ENCODE results near the gene TSPAN4. TPM values are rescaled to one million over a fixed set of nuclear protein-coding genes. Genes with fewer than 3 reads are reported as not detected.

Gene TSPAN4
- total RNA-seq, 6 experiments from 2014 or later: 193 to 267 (median 212) TPM

- H3K9me3 Mint-ChIP-seq: no peaks in the 10 kb centered on the region
- H3K4me1 Mint-ChIP-seq (ENCODE audit: low read depth): peaks cover 29% of the 10 kb centered on the region
- H3K27me3 Mint-ChIP-seq (ENCODE audit: insufficient read depth): peaks cover 26% of the 10 kb centered on the region
- no peak for TF ChIP-seq CTCF (IDR thresholded peaks at IDR 0.05)
- no peak overlapping the region for H3K27ac Mint-ChIP-seq
- DNase-seq: peak; percentile 47
- H3K4me3 Mint-ChIP-seq: peak overlapping the region; percentile 46
- H3K36me3 Mint-ChIP-seq (ENCODE audit: low read depth): peaks cover 8% of the 10 kb centered on the region
Observed at GRCh38 chr11:830295-831117, 12.1 kb upstream of the TSPAN4 start.

DNA sequence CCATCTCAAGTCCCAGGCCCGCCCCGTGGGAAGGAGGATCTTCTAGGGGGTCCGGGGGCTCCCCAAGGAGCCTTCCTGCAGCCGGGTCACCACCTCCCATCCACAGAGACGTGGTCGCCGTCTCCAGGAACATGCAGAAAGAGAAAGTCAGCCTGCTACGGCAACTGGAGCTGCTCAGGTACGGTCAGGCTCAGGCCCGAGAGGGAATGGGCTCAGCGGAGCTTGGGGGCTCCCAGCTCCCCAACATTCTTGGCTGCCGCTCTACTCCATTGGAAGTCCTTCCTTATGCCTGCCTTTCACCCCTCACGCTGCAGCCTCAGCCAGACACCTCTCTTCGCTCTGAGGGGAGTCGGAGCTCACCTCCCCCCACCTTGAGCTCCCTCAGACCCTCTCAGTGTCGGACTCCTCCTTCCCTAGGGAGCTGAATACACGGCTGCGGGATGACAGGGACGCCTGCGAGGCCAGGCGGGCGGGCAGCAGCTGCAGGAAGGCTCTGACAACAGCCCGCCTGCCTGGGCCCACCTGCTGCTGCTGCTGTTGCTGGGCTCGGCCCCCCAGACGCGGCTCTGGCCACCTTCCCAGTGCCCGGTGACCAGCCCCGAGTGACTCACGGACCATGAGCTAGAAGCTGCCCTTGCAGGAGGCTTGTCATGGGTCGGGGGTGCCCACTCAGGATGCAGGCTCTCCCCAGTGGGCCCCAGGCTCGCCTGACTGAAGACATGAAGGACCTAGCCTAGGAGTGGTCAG is 11.4 kb upstream of the TSPAN4 start:
- TF ChIP-seq CTCF (IDR thresholded peaks at IDR 0.05): no peak
- Mint-ChIP-seq H3K9me3 (no peaks in the 10 kb centered on the region), H3K27ac (peak overlapping the region; percentile 51), H3K4me1 (ENCODE audit: low read depth) (peaks cover 29% of the 10 kb centered on the region), H3K4me3 (peak overlapping the region; percentile 73), H3K27me3 (ENCODE audit: insufficient read depth) (peaks cover 26% of the 10 kb centered on the region), H3K36me3 (ENCODE audit: low read depth) (peaks cover 8% of the 10 kb centered on the region)
- no peak for DNase-seq

DNA sequence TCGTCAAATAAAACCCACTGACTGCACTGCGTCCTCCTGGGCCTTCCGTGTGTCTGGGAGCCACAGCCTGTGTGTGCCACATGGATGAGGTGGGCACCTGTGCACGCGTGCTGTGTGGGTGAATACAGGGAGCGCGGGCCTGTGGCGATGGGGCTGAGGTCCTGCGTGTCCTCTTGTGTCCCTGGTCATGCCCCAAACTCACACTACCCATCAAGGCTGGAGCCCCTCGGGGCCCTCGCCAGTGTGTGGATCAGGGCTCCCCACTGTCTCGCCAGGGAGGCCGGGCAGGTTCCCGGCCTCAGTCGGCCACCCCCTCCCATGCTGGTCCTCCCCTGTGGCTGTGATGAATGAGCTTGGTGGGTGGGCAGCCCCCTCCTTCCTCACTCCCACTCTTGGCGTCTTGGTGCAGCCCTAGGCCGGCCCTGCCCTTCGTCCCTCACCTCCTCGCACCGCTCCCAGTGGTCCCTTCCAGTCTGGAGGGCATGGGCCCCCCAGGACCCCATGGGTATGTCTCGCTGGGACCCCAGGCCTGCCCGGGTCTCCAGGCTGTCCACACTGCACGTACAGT is 10.6 kb upstream of the TSPAN4 start:
- no peak for DNase-seq
- peaks cover 29% of the 10 kb centered on the region for H3K4me1 Mint-ChIP-seq (ENCODE audit: low read depth)
- TF ChIP-seq CTCF (IDR thresholded peaks at IDR 0.05): no peak
- no peak overlapping the region for H3K27ac Mint-ChIP-seq
- H3K27me3 Mint-ChIP-seq (ENCODE audit: insufficient read depth): peaks cover 24% of the 10 kb centered on the region
- H3K9me3 Mint-ChIP-seq: no peaks in the 10 kb centered on the region
- peaks cover 8% of the 10 kb centered on the region for H3K36me3 Mint-ChIP-seq (ENCODE audit: low read depth)
- peak overlapping the region; percentile 78 for H3K4me3 Mint-ChIP-seq

DNA sequence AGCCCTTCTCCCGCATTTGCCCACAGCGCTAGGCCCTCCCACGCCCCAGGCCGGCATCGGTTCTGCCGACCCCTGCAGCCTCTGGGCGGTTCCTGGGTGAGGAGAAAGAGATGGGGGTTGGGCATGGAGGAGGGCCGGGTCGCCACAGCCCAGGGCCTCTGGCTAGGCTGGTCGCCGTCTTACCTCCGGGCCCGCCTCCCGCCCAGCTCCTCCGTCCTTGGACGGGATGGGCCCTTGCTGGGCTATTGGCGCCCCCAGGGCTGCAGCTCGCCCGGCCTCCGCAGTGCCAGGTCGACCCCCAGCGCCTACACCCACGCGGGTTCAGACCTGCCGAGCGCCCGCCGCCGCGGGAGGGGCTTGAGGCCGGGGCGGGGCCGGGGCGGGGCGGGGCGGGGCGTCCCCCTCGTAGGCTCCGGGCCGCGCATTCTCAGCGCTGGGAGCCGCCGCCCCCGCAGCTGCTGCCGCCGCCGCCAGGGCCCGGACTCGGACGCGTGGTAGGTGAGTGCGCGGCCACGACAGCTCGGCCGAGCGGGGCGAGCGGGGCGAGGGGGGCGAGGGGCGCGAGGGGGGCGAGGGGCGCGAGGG is 10.0 kb upstream of the TSPAN4 start, which contains the start of gene CD151:
TSS of gene CD151 (plus strand) at position 424 of the 585 bp plus-strand sequence. CDS start 3,118 bp downstream, outside the sequence.
- peaks cover 22% of the 10 kb centered on the region for H3K27me3 Mint-ChIP-seq (ENCODE audit: insufficient read depth)
- no peak for DNase-seq
- H3K4me3 Mint-ChIP-seq: peak within 1 kb of the TSS; percentile 95
- H3K27ac Mint-ChIP-seq: peak within 1 kb of the TSS; percentile 95
- TF ChIP-seq CTCF (IDR thresholded peaks at IDR 0.05): no peak
- H3K4me1 Mint-ChIP-seq (ENCODE audit: low read depth): peaks cover 29% of the 10 kb centered on the region
- peaks cover 8% of the 10 kb centered on the region for H3K36me3 Mint-ChIP-seq (ENCODE audit: low read depth)
- no peaks in the 10 kb centered on the region for H3K9me3 Mint-ChIP-seq

GRCh38 chr11:833114-833791 is 9.4 kb upstream of the TSPAN4 start:
- DNase-seq: no peak
- no peak for TF ChIP-seq CTCF (IDR thresholded peaks at IDR 0.05)
- Mint-ChIP-seq H3K27ac (peak overlapping the region; percentile 95), H3K27me3 (ENCODE audit: insufficient read depth) (peaks cover 21% of the 10 kb centered on the region), H3K4me3 (peak overlapping the region; percentile 95), H3K9me3 (no peaks in the 10 kb centered on the region), H3K36me3 (ENCODE audit: low read depth) (peaks cover 8% of the 10 kb centered on the region), H3K4me1 (ENCODE audit: low read depth) (peaks cover 29% of the 10 kb centered on the region)
